WI38 (cell line): ENCODE results near the gene AFF1.

ENCODE experiments used
- H3K4me3 ChIP-seq: 2 replicates; pipeline ENCODE4 v1.5.1; 2011; ENCODE audit warnings: low read depth, mild to moderate bottlenecking, control low read depth, low read length
- CTCF ChIP-seq: IDR thresholded peaks from 2 replicates; pipeline ENCODE4 v1.5.1; 2012; ENCODE audit warnings: low read depth, mild to moderate bottlenecking, control low read depth, low read length

Gene AFF1

GRCh38 chr4:86935853-86936733 lies 1.3 kb downstream of the AFF1 start:
- TF ChIP-seq CTCF, result no peak
- peak overlapping the region; percentile 87 for H3K4me3 ChIP-seq

- H3K4me3 ChIP-seq, result no peak overlapping the region
- TF ChIP-seq CTCF, result no peak
Measured at GRCh38 chr4:86938771-86939520, 4.1 kb downstream of the AFF1 start.

GRCh38 chr4:86939729-86940575 lies 5.1 kb downstream of the AFF1 start:
- H3K4me3 ChIP-seq, result no peak overlapping the region
- no peak for TF ChIP-seq CTCF

- no peak overlapping the region for H3K4me3 ChIP-seq
- no peak for TF ChIP-seq CTCF
Measured at GRCh38 chr4:86940920-86941460, 6.2 kb downstream of the AFF1 start.

GRCh38 chr4:86942185-86942666 lies 7.4 kb downstream of the AFF1 start:
- no peak overlapping the region for H3K4me3 ChIP-seq
- no peak for TF ChIP-seq CTCF

- TF ChIP-seq CTCF, result no peak
- no peak overlapping the region for H3K4me3 ChIP-seq
Measured at GRCh38 chr4:86944964-86945781, 10.4 kb downstream of the AFF1 start.
